ENCODE results near the gene NHLRC1. TPM values are rescaled to one million over a fixed set of nuclear protein-coding genes. Genes with fewer than 3 reads are reported as not detected.

The NHLRC1 gene
- polyA plus RNA-seq, 3 donors = 0.75 to 3.1 (median 1.4) TPM

DNA sequence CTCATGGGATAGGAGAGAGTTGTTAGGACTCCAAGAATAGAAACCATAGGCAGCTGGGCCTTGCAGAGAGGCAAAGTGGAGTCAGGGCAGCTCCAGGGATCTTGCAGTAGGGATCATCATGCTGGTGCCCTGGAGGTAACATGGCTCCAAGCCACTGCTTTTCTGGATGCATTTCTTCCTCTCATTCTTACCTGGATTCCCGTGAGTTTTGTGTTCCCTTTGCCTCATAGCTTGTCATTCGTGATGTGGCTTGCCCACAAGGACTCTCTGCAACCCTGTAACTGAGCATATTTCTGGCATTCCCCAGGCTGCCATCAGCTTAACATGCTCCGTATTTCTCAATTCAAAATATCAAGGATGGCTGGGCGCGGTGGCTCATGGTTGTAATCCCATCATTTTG lies 5.3 kb downstream of the NHLRC1 start:
- intact Hi-C loops (cut with micrococcal nuclease) = no loop called here
- Mint-ChIP-seq H3K9me3 (peaks cover 0 to 2% (median 0%) of the 10 kb centered on the region in 7 donors), H3K27ac (no peak overlapping the region), H3K27me3 (ENCODE audit: low read depth in 3 of 3) (peaks cover 0 to 3% (median 2%) of the 10 kb centered on the region in 3 donors), H3K4me1 (peaks cover 7% of the 10 kb centered on the region), H3K36me3 (no peaks in the 10 kb centered on the region), H3K4me3 (no peak overlapping the region)
- DNase-seq = no peak
- Histone ChIP-seq H3K4me2 (replicated peaks; ENCODE audit: extremely low read depth, low read length, poor library complexity, severe bottlenecking) (no peak overlapping the region), H4K20me1 (ENCODE audit: insufficient read depth, low read length) (no peaks in the 10 kb centered on the region), H3K4me1 (ENCODE audit: control insufficient read depth in 1 of 2, insufficient read depth in 2 of 2, low read length in 2 of 2) (peaks cover 5 to 9% of the 10 kb centered on the region in 2 donors), H3K36me3 (replicated peaks in 1 of 2; ENCODE audit: control insufficient read depth in 1 of 2, insufficient read depth in 2 of 2, low read length in 2 of 2) (no peaks in the 10 kb centered on the region), H3K4me3 (replicated peaks in 1 of 3; ENCODE audit: low read depth in 2 of 3, low read length in 3 of 3) (no peak overlapping the region), H3K27me3 (ENCODE audit: control insufficient read depth in 2 of 2, insufficient read depth in 2 of 2, low read length in 2 of 2) (no peaks in the 10 kb centered on the region), H3K9ac (ENCODE audit: insufficient read depth, low read length, poor library complexity, severe bottlenecking) (no peak overlapping the region), H3K79me2 (ENCODE audit: insufficient read depth, low read length) (no peaks in the 10 kb centered on the region), H3K27ac (ENCODE audit: low read depth in 1 of 2, low read length in 2 of 2) (no peak overlapping the region), H2AFZ (ENCODE audit: insufficient read depth, low read depth, low read length, poor library complexity, severe bottlenecking) (no peak overlapping the region), H3K9me3 (replicated peaks in 1 of 2; ENCODE audit: control insufficient read depth in 1 of 2, insufficient read depth in 1 of 2, low read length in 2 of 2) (no peaks in the 10 kb centered on the region)
- TF ChIP-seq, protein P1, sequence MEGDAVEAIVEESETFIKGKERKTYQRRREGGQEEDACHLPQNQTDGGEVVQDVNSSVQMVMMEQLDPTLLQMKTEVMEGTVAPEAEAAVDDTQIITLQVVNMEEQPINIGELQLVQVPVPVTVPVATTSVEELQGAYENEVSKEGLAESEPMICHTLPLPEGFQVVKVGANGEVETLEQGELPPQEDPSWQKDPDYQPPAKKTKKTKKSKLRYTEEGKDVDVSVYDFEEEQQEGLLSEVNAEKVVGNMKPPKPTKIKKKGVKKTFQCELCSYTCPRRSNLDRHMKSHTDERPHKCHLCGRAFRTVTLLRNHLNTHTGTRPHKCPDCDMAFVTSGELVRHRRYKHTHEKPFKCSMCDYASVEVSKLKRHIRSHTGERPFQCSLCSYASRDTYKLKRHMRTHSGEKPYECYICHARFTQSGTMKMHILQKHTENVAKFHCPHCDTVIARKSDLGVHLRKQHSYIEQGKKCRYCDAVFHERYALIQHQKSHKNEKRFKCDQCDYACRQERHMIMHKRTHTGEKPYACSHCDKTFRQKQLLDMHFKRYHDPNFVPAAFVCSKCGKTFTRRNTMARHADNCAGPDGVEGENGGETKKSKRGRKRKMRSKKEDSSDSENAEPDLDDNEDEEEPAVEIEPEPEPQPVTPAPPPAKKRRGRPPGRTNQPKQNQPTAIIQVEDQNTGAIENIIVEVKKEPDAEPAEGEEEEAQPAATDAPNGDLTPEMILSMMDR (IDR thresholded peaks at IDR 0.05) = no peak
- 91% methylated on average over 5 of the region's 5 CpGs for WGBS (ENCODE audit: insufficient coverage)

GRCh38 chr6:18115356-18115755 lies 7.1 kb downstream of the NHLRC1 start:
- Histone ChIP-seq H3K9me3 (replicated peaks in 1 of 2; ENCODE audit: control insufficient read depth in 1 of 2, insufficient read depth in 1 of 2, low read length in 2 of 2) (no peaks in the 10 kb centered on the region), H4K20me1 (ENCODE audit: insufficient read depth, low read length) (no peaks in the 10 kb centered on the region), H3K79me2 (ENCODE audit: insufficient read depth, low read length) (no peaks in the 10 kb centered on the region), H3K4me2 (replicated peaks; ENCODE audit: extremely low read depth, low read length, poor library complexity, severe bottlenecking) (no peak overlapping the region), H2AFZ (ENCODE audit: insufficient read depth, low read depth, low read length, poor library complexity, severe bottlenecking) (no peak overlapping the region), H3K9ac (ENCODE audit: insufficient read depth, low read length, poor library complexity, severe bottlenecking) (no peak overlapping the region), H3K4me3 (replicated peaks in 1 of 3; ENCODE audit: low read depth in 2 of 3, low read length in 3 of 3) (no peak overlapping the region), H3K4me1 (ENCODE audit: control insufficient read depth in 1 of 2, insufficient read depth in 2 of 2, low read length in 2 of 2) (no peaks in the 10 kb centered on the region), H3K36me3 (replicated peaks in 1 of 2; ENCODE audit: control insufficient read depth in 1 of 2, insufficient read depth in 2 of 2, low read length in 2 of 2) (no peaks in the 10 kb centered on the region), H3K27ac (ENCODE audit: low read depth in 1 of 2, low read length in 2 of 2) (no peak overlapping the region), H3K27me3 (ENCODE audit: control insufficient read depth in 2 of 2, insufficient read depth in 2 of 2, low read length in 2 of 2) (no peaks in the 10 kb centered on the region)
- Mint-ChIP-seq H3K4me1 (no peaks in the 10 kb centered on the region), H3K4me3 (no peak overlapping the region), H3K36me3 (no peaks in the 10 kb centered on the region), H3K27me3 (ENCODE audit: low read depth in 3 of 3) (peaks cover 0 to 2% (median 2%) of the 10 kb centered on the region in 3 donors), H3K9me3 (peaks cover 0 to 2% (median 0%) of the 10 kb centered on the region in 7 donors), H3K27ac (peak overlapping the region in 1 of 7 donors; percentile 47)
- no peak for DNase-seq
- intact Hi-C loops (cut with micrococcal nuclease) = no loop called here
- no CpG with 5 or more reads among the region's 2 CpGs for WGBS (ENCODE audit: insufficient coverage)
- TF ChIP-seq, protein P1 (IDR thresholded peaks at IDR 0.05) = no peak
